HepG2 (cell line): ENCODE data around the gene SLC22A31. TPM values are rescaled to one million over a fixed set of nuclear protein-coding genes. Genes with fewer than 3 reads are reported as not detected.

Experiments
- AFF4 ChIP-seq: sonication (generic); formaldehyde crosslinking; IDR thresholded peaks from 2 replicates; pipeline ENCODE4 v1.4.0; 2020; ENCODE audit warnings: missing genetic modification reagents
- AHR ChIP-seq: IDR thresholded peaks from 2 replicates; pipeline ENCODE4 v1.6.1; 2018; ENCODE audit warnings: missing genetic modification reagents, missing compliant biosample characterization
- ATRX ChIP-seq: sonication (generic); formaldehyde crosslinking; IDR thresholded peaks from 2 replicates; pipeline ENCODE4 v1.4.0; 2020; ENCODE audit warnings: missing genetic modification reagents, borderline replicate concordance
- CHD2 ChIP-seq: IDR thresholded peaks from 2 replicates; pipeline ENCODE4 v1.6.1; 2011; ENCODE audit warnings: low read depth, low read length, improper control_type of control experiment
- ETS1 ChIP-seq: sonication (generic); formaldehyde crosslinking; IDR thresholded peaks from 2 replicates; pipeline ENCODE4 v1.4.0; 2020; ENCODE audit warnings: missing genetic modification reagents
- HOXA3 ChIP-seq: sonication (generic); formaldehyde crosslinking; IDR thresholded peaks from 2 replicates; pipeline ENCODE4 v1.5.0; 2020; ENCODE audit warnings: missing genetic modification reagents
- IRF2 ChIP-seq: IDR thresholded peaks from 2 replicates; pipeline ENCODE4 v1.6.1; 2018; ENCODE audit warnings: missing genetic modification reagents, missing compliant biosample characterization
- MED13 ChIP-seq: sonication (generic); formaldehyde crosslinking; IDR thresholded peaks from 2 replicates; pipeline ENCODE4 v1.5.0; 2020; ENCODE audit warnings: missing genetic modification reagents
- MIER2 ChIP-seq: IDR thresholded peaks from 2 replicates; pipeline ENCODE4 v1.6.1; 2016; ENCODE audit warnings: missing biosample characterization, missing genetic modification reagents
- MTERF4 ChIP-seq: sonication (generic); formaldehyde crosslinking; IDR thresholded peaks from 2 replicates; pipeline ENCODE4 v1.8.0; 2023; ENCODE audit warnings: mild to moderate bottlenecking, missing genetic modification reagents
- POLR2G ChIP-seq: fragments of 200-400 bp; formaldehyde crosslinking; IDR thresholded peaks from 2 replicates; pipeline ENCODE4 v1.6.1; 2018; ENCODE audit warnings: mild to moderate bottlenecking, low read depth, low read length, moderate library complexity
- THAP9 ChIP-seq: sonication (generic); formaldehyde crosslinking; IDR thresholded peaks from 2 replicates; pipeline ENCODE4; 2020; ENCODE audit warnings: missing genetic modification reagents, mild to moderate bottlenecking, borderline replicate concordance
- TOPORS ChIP-seq: sonication (generic); formaldehyde crosslinking; IDR thresholded peaks from 2 replicates; pipeline ENCODE4 v1.8.0; 2023; ENCODE audit warnings: mild to moderate bottlenecking, missing genetic modification reagents
- ZNF331 ChIP-seq: sonication (generic); formaldehyde crosslinking; IDR thresholded peaks from 2 replicates; pipeline ENCODE4 v1.4.0; 2020; ENCODE audit warnings: missing genetic modification reagents
- ZNF800 ChIP-seq: sonication (generic); formaldehyde crosslinking; IDR thresholded peaks from 2 replicates; pipeline ENCODE4 v1.4.0; 2020; ENCODE audit warnings: missing genetic modification reagents
- ZZZ3 ChIP-seq: sonication (generic); formaldehyde crosslinking; IDR thresholded peaks from 2 replicates; pipeline ENCODE4 v1.4.0; 2020; ENCODE audit warnings: missing genetic modification reagents, mild to moderate bottlenecking, borderline replicate concordance
- polyA plus RNA-seq, 8 experiments: library from polyadenylated mRNA; depleted of rRNA in 3 of 8; stranded (reverse) in 7 of 8; unstranded in 1 of 8; fragments of >200 nt; fragmentation: Illumina TruSeq in 4 of 8; extraction: Trizol in 4 of 8; gene quantifications; 2 replicates each; pipeline versions ENCODE4 v1.2.1 to v1.2.3, GENCODE V29; 2011 to 2016; ENCODE audit warnings: low read depth in 4 of 8, missing spikeins in 1 of 8, mixed read lengths in 1 of 8; ENCODE audit not compliant: insufficient read depth in 1 of 8
- total RNA-seq, 5 experiments: library from RNA; depleted of rRNA; stranded (reverse); fragments of >200 nt; fragmentation: Illumina TruSeq; extraction: Trizol; gene quantifications; 2 replicates each; pipeline ENCODE4 v1.2.3, GENCODE V29; 2016; ENCODE audit warnings: low read depth in 1 of 5

SLC22A31 gene
- total and polyA plus RNA-seq, 2 of the 13 experiments (the other 11 are each of a cell fraction or from before 2014, with no cell fraction given), result 67.3 to 83.3 TPM

- TF ChIP-seq IRF2 (CRISPR knock-in tag) (peak; percentile 73; the same call in 1 of the 2 replicates), TOPORS (no peak), AFF4 (CRISPR knock-in tag) (0 out of 2 replicates have a peak, but pooled peaks have one; percentile 78), ETS1 (CRISPR knock-in tag) (no peak), MIER2 (peak; percentile 75; the same call in 1 of the 2 replicates), POLR2G (no peak; the same call in 1 of the 2 replicates), HOXA3 (CRISPR knock-in tag) (peak; percentile 82), AHR (CRISPR knock-in tag) (no peak), THAP9 (peak; percentile 84), ZNF800 (CRISPR knock-in tag) (peak; percentile 59; the same call in 1 of the 2 replicates), ZNF331 (CRISPR knock-in tag) (0 out of 2 replicates have a peak, but pooled peaks have one; percentile 44), MED13 (CRISPR knock-in tag) (peak; percentile 84; the same call in 1 of the 2 replicates), ATRX (CRISPR knock-in tag) (no peak), MTERF4 (CRISPR knock-in tag) (no peak), CHD2 (0 out of 2 replicates have a peak, but pooled peaks have one; percentile 33), ZZZ3 (CRISPR knock-in tag) (0 out of 2 replicates have a peak, but pooled peaks have one; percentile 54)
These were observed 2.5 kb downstream of the SLC22A31 start (continued) for GRCh38 chr16:89197633-89198416.
